ENCODE results near the gene PHF3. TPM values are rescaled to one million over a fixed set of nuclear protein-coding genes. Genes with fewer than 3 reads are reported as not detected.

PHF3 gene
- total RNA-seq, 4 donors from 2014 or later = 49.4 to 73.1 (median 61.9) TPM

DNA sequence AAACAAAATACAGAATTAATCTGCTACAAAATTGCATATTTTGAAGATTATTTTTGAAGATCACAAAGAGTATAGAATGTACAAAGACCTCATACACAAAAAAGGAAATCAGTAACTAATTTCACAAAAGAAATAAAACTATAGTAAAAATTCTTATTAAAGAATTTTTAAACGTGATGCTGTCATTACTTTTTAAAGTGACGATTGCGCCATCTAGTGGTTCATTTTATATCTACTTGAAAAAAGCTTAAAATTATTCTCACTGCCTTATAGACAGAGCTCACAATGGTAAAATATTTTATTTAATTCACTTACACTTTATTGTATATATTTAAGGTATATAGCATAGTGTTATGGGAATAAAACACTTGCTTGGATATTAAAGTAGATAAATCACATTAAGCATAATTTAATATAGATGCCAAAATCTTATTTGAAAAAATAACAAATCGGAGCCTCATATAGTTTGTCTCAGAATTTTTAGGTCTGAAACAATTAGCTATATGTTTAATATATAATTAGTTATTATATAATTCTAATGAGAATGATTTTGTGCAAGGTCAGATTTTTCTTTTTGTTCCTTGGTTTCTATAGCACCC, 128.8 kb downstream of the PHF3 start:
- DNase-seq (no peak), ATAC-seq (peak in 1 of 2 donors; percentile 56)
- no peak for TF ChIP-seq POLR2A (IDR thresholded peaks at IDR 0.05)
- TF ChIP-seq, protein P1, sequence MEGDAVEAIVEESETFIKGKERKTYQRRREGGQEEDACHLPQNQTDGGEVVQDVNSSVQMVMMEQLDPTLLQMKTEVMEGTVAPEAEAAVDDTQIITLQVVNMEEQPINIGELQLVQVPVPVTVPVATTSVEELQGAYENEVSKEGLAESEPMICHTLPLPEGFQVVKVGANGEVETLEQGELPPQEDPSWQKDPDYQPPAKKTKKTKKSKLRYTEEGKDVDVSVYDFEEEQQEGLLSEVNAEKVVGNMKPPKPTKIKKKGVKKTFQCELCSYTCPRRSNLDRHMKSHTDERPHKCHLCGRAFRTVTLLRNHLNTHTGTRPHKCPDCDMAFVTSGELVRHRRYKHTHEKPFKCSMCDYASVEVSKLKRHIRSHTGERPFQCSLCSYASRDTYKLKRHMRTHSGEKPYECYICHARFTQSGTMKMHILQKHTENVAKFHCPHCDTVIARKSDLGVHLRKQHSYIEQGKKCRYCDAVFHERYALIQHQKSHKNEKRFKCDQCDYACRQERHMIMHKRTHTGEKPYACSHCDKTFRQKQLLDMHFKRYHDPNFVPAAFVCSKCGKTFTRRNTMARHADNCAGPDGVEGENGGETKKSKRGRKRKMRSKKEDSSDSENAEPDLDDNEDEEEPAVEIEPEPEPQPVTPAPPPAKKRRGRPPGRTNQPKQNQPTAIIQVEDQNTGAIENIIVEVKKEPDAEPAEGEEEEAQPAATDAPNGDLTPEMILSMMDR (IDR thresholded peaks at IDR 0.05 in 4 of 5, conservative IDR thresholded peaks at IDR 0.05 in 1 of 5) = peak; percentile 40 to 73 (median 55)
- Histone ChIP-seq H3K4me1 (no peaks in the 10 kb centered on the region), H3K9me3 (peaks cover 0 to 6% (median 0%) of the 10 kb centered on the region in 3 donors), H3K36me3 (no peaks in the 10 kb centered on the region), H3K4me3 (no peak overlapping the region), H3K27ac (no peak overlapping the region), H3K27me3 (no peaks in the 10 kb centered on the region)
- intact Hi-C loops (cut with DNase I; ENCODE audit: low total_unique reads) = loop anchor here (1.0 kb wide), 2 partner anchors 166 to 412 kb away; no protein-coding TSS in a partner anchor
- in situ Hi-C loops (cut with MboI; ENCODE audit: low sequenced_read_pairs in 4 of 4) = loop anchor here (5.0 to 10.0 kb wide), 3 partner anchors 162 to 410 kb away; no protein-coding TSS in a partner anchor

Other genes starting within 250 kb of the PHF3 start
- 100 to 1,000 TPM in 2 of 4 donors, 10 to 100 TPM in 2; 30.6 to 256 (median 90.8) TPM for gene PTP4A1, start 63.3 kb upstream of the PHF3 start, total RNA-seq